Erythroblast (primary cell): Measurements from ENCODE around the gene CDC42EP4.

ENCODE experiments used
- GATA1 ChIP-seq: IDR thresholded peaks from 2 replicates; pipeline ENCODE4 v1.6.1; 2011; ENCODE audit warnings: low read depth, mild to moderate bottlenecking, control low read depth, low read length, moderate library complexity
- POLR2A ChIP-seq: IDR thresholded peaks from 2 replicates; pipeline ENCODE4 v1.6.1; 2011; ENCODE audit warnings: mild to moderate bottlenecking, low read length

- TF ChIP-seq POLR2A (no peak), GATA1 (no peak)
These were observed 34.8 kb upstream of the CDC42EP4 start for GRCh38 chr17:73346501-73347162.
